ENCODE data around the gene NTRK2.

Gene NTRK2

DNA sequence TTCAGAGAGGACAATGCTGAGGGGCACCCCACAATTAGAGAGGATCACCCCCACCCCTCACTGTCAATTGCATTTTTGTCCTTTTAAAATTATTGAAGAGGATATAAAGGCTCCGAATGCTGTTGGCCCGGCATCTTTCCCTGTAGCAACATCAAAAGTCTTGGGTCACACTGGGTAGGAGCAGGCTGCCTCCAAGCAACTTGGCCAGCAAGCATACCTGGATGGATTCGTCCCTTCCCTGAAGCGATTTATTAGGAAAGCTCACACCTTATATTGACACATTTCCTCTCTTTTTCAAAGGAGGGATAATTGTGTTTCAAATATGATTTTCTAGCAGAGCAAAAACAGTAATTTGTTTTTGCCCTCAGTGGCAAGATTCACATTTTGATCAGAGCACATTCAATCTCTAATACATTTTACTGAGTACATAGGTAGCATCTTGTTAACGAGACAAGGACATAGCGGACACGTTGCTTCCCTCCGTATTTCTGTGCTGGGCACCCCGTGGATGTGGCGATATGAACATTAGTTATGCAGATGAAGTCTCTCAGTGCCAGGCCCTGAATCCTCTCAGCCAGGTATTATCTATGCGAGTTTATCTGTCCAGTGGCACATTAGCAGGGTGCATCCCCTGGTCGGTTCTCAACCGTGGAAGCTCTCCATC is 321.5 kb downstream of the NTRK2 start:
- DNase-seq (ENCODE audit: extremely low spot score, insufficient read length, low read depth) (no peak), FAIRE-seq (no peak)

DNA sequence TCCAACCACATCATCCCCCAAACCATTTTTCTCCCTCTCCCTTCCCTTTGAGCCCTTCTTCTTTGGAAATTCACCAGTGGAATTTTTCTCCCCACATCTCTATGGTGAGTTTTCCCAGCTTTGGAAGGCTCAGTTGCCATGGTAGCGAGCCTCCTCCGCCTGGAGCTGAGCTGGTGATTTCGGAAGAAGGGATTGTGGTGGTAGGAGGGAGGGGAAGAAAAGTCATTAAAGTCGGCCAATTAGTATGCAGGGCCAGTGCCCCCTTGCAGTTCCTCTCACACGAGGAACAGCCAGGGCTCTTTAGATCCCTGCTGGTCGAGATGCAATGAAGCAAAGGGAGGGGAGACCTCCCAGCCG is 322.0 kb downstream of the NTRK2 start:
- DNase-seq (ENCODE audit: extremely low spot score, insufficient read length, low read depth) = no peak
- FAIRE-seq = no peak

DNA sequence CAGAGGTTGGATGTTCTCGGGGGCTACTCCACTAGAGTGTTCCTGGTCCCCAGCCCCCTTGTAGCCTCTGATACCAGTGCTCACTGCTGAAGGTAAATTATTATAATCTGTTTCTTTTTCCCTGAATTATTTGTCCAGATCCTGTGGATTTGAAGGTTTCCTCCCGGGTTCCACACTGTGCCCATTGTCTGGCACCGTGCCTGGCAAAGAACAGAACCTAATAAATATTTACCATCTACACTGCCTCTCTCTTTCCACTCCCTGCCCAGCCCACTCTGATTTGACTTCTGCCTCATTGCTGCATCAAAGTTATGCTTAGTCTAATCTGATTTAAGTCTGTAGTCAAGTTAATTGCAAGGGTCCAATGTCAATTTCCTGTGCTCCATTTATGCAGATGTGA is 322.9 kb downstream of the NTRK2 start:
- FAIRE-seq = no peak

DNA sequence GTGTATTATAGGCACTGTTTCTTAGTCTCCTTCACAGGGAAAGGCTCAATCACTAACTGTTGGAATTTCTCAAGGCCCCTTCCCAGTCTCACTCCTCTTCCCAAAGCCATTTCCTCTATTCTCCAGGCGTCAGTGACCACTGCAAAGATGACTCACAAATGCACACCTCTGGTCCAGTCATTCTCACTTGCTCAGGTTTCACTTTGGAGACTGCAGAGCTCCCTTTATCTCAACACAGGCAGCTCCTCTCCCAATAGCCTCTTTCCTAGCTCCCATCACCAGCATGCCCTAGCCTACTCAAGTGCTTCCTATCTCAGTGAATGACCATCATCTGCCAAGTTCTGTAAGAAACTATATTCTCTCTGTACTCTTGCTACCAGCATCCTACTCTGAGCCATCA is 323.6 kb downstream of the NTRK2 start:
- no peak for FAIRE-seq
- DNase-seq (ENCODE audit: extremely low spot score, insufficient read length, low read depth) = no peak

More for the DNA sequence above, 322.9 kb downstream of the NTRK2 start:
- DNase-seq (ENCODE audit: extremely low spot score, insufficient read length, low read depth) = no peak

DNA sequence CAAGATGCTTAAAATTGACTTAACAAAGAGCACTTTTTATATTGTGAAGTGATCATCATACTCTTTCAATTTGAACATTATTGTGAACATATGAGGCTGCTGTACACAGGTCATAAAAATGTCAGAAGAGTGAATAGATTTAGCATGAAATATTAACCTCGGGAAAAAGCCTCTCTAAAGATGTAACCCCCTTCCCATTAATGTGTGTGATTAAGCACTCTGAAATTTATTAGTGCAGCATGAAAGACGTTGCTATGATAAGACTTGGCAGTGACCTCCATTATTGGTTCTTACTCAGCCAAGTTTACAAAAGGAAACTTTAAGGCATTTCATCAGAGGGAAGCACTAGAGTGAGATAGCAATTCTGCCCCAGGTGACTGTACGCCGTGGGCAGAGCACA is 326.5 kb downstream of the NTRK2 start:
- DNase-seq (ENCODE audit: extremely low spot score, insufficient read length, low read depth) (no peak), FAIRE-seq (no peak)

DNA sequence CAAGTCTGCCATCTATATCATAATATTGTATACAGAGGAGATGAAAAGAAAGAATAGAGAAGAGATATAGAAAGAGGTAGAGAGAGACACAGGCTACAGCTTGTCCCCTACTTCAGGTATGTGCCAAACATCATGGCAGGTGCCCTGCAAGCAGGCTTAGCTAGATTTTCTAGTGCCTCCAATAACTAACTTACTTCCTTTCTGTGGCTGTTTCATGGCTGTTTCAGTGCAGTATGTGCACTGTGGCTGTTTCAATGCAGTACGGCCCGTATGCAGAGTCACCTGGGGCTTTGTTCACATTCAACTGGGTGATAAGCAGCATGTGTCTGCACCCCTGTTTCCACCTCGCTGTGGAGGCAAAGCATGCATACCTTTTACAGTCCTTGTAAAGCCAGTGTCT is 327.2 kb downstream of the NTRK2 start:
- DNase-seq (ENCODE audit: extremely low spot score, insufficient read length, low read depth) (no peak), FAIRE-seq (no peak)

DNA sequence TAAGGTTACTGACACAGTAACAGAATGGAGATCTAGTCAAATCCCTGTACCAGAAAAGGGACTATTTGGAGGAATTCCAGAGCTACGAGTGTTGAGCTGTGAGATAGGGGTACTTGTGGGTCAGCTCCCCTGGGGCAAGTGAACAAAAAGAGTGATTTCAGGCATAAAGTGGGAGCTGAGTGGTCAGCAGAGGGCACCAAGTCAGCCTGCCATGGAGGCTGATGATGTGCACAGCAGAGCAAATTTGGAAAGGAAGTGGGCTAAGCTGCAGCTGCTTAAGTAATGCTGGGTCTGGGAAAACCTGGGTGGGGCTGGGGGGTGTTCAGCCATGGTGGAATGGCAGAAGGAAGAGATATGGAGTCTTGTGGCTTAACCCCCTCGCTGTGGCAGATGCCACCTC is 327.9 kb downstream of the NTRK2 start:
- DNase-seq (ENCODE audit: extremely low spot score, insufficient read length, low read depth) (no peak), FAIRE-seq (no peak)

DNA sequence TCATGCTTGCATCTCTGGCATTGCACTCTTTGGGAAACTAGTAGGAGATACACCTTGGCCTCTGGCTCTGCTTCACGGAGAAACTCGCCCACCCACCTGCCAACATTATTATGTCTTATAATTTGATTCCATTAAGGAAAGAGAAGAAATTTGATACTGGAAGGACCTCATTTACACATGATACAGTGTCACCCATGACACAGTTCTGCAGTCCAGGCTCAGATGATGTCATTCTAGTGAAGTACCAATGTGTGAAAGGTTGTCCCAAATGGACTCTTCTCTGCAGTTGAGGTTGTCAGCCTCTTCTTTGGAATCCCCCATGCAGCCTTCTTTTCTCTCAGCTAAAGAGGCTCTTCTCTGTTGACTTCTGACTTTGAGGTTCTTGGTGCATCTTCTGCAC is 329.1 kb downstream of the NTRK2 start:
- DNase-seq (ENCODE audit: extremely low spot score, insufficient read length, low read depth) (no peak), FAIRE-seq (no peak)

DNA sequence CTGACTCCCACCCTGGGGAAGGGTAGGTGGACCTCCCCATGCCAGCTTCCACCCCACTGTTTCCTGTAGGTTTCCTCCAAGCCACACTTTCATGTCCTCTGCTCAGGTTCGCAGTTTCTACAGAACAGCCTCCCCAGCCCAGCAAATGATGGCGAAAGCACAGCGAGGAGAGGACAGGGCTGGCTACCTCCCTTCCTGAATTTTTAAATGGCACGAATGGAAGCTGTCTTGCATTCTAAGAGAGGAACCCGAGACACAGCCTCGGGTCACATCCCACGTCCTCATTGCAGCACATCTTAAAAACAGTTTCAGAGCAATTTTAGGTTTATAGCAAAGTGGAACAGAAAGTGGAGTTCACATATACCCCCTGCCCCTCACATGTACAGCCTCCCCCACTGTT is 330.3 kb downstream of the NTRK2 start:
- FAIRE-seq (no peak), DNase-seq (ENCODE audit: extremely low spot score, insufficient read length, low read depth) (no peak)

DNA sequence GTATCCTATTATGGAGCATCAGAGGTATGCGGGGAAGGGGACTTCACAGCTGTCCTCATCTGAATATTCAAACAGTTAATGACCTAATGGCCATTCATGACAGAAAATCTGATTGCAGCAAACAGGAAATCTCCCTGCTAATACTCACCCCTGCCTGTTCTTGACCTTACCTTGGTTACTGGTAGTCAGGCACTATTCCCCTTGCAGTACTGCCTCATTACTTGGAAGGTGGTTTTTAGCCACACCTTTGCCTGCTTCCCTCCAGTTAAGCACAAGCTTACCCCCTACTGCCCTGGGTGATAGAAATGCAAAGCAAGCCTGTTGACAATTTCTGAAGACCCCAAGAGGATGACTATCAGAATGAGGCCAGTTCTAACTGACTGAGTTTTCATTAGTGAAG is 332.4 kb downstream of the NTRK2 start:
- DNase-seq (ENCODE audit: extremely low spot score, insufficient read length, low read depth) (no peak), FAIRE-seq (no peak)

DNA sequence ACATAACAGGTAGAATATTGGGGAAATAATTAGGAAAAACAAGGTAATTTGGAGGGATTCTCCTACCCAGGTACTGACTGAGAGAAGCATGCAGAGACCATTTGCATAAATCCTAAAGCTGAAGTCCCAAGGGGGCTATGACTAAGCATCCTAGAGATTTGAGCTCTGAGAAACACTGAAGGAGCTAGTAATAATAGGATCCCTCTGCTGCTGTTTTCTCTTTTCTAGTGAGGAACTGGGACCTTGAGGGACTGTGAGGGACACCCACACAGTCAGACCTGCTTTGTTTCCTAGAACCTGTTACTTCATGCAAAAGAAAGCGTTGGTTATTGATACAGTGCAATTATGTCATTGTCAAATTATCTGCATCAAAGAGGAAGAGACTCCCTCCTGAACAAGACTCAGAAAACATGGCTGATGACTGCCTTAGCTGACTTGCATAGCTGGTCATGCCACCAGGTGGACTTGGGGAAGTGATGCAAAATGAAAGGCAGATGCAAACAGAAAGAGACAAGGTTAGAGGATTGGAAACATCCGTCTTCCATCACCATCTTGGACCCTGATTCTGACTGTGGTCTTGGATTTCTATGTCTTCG is 335.4 kb downstream of the NTRK2 start:
- FAIRE-seq = peak; percentile 18

DNA sequence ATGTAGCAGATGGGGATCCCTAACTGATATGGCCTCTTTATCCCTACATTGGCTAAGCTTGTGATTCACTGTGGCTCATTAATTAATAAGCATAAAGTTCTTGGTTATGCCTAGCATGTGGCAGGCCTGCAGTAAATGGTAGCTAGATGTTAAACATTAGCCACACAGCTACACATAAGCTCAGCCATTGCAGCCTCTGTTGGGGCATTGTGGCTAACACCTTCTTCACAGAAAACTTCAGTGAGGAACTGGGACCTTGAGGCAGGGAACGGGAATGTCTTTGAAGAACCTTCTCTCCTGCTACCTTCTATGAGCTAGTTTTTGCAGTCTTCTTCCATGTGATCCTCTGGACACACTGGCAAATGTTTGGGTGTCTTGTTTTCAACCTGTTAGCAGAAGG is 338.2 kb downstream of the NTRK2 start:
- no peak for DNase-seq (ENCODE audit: extremely low spot score, insufficient read length, low read depth)

More for the DNA sequence above, 335.4 kb downstream of the NTRK2 start:
- no peak for DNase-seq (ENCODE audit: extremely low spot score, insufficient read length, low read depth)

DNA sequence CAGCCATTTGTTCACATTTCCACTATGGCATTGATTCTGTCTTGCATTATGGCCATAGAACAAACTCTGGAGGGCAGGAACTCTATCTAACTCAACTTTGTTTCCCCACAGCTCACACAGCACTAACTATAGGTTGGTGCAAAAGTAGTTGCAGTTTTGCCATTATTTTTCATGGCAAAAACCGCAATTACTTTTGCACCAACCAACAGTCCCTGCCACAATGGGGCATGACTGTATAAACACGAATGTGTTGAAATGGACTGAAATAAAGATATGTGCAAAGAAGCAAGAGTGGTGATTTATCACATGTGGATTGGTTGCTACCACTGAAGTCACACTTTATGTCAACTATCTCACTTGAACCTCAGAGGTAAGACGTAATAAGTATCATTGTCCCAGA is 338.7 kb downstream of the NTRK2 start:
- no peak for FAIRE-seq
- no peak for DNase-seq (ENCODE audit: extremely low spot score, insufficient read length, low read depth)

More for the DNA sequence above, 338.2 kb downstream of the NTRK2 start:
- peak; percentile 58 for FAIRE-seq

DNA sequence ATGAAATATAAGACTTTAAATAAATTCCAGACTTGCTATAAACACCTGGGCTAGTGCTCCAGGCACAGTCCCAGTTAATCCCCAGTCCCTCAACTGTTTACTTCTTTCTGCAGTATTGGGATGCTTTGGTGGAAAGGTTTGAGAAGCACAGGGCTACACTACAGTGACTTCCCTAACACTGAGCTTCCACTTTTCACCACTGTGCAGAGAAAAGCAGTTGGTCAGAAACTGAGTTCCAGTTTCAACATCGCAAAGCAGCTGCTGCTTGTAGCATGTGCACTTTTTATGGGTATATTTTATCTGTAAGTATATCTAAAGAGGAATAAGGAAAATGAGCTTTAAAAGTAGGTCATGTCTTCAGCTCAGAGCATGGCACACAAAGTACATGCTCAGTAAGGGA is 339.7 kb downstream of the NTRK2 start:
- FAIRE-seq = peak; percentile 74
- DNase-seq (ENCODE audit: extremely low spot score, insufficient read length, low read depth) = no peak

DNA sequence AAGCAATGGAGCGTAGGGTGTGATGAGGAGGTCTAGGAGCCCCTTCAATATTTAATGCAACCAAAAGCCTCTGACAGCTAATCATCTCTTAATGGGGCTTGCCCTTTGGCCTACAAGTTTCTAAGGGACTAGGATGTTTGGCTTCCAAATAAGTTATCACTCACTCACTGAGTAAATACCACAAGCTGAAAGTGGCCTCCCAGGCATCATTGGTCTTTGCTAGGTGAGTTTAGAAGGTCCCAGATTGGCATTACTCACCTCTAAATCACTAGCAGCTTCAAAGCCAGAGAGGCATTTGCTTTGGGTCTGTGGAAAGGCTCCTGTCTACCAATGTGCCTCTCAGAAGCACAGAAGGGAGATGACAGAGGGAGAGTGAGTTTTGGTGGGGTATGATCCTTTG is 344.2 kb downstream of the NTRK2 start:
- FAIRE-seq = no peak
- no peak for DNase-seq (ENCODE audit: extremely low spot score, insufficient read length, low read depth)

DNA sequence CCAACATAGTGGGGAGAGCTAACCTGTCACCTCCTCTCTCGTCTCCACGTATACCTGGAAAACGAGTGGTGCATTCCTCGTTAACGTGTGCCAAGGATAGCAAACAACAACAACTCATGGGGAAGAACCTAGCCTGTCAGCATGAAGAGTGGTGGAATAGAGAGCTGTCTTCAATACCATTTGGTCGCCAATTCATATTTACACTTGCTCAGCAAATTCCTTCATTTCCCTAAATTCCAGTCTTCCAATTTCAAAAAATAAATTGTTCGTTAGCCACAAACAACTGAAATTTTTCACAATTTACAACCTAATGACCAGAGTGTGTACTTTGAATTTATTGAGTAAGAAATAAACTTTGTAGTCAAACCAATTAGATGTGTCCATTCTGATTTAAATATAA is 344.8 kb downstream of the NTRK2 start:
- DNase-seq (ENCODE audit: extremely low spot score, insufficient read length, low read depth) (no peak), FAIRE-seq (no peak)

DNA sequence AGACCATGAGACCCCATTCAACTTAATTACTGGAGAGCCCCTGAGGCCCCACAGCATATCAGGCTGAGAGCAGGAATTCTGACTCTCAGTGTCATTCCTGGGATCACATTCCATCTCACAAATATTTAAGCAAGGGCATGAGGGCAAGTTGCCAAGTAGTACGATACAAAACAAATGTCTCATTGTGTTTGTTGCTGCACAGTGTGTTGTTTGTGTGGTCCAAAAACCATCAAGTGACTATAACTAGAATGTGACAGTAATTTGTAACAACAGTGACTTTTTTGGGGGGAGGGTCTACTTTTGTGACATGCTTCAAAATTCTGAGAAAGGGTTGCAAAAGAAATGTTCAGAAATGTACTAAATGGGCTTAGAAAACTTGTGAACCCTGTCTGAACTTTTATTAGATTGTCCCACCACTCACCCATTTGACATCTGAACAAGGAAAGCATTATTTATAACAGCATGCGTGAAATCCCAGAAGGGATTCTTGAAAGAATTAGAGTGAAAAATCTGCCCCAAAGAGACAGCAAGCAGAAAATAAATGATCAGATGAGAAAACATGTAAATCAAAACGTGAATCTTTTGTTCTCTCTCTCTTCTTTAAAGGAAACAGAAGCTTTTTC is 347.0 kb downstream of the NTRK2 start:
- DNase-seq (ENCODE audit: extremely low spot score, insufficient read length, low read depth) = no peak
- no peak for FAIRE-seq

DNA sequence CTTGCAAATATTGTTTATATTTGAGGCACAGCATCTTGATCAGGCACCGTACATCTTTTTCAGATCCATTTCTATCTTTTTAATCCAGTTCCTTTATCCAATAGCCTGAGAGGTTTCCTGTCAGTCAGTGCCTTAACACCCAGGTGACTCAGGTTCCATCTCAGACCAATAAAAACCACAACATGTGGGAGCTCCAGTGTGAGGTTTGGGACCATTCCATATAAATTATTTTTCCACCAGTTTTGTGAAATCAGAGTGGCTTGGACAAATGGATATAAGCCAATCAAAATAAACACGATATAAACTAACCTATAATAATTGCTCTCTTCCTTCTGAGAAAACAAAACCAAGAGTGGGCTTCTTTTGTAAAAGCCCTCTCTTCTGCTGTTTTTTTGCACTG is 351.3 kb downstream of the NTRK2 start:
- DNase-seq (ENCODE audit: extremely low spot score, insufficient read length, low read depth) = no peak

DNA sequence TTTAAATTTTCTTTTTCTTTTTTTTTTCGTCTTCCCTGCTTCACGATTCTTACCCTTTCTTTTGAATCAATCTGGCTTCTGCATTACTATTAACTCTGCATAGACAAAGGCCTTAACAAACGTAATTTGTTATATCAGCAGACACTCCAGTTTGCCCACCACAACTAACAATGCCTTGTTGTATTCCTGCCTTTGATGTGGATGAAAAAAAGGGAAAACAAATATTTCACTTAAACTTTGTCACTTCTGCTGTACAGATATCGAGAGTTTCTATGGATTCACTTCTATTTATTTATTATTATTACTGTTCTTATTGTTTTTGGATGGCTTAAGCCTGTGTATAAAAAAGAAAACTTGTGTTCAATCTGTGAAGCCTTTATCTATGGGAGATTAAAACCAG is 352.2 kb downstream of the NTRK2 start:
- DNase-seq (ENCODE audit: extremely low spot score, insufficient read length, low read depth) (no peak), FAIRE-seq (no peak)

More for the DNA sequence above, 351.3 kb downstream of the NTRK2 start:
- FAIRE-seq = no peak

DNA sequence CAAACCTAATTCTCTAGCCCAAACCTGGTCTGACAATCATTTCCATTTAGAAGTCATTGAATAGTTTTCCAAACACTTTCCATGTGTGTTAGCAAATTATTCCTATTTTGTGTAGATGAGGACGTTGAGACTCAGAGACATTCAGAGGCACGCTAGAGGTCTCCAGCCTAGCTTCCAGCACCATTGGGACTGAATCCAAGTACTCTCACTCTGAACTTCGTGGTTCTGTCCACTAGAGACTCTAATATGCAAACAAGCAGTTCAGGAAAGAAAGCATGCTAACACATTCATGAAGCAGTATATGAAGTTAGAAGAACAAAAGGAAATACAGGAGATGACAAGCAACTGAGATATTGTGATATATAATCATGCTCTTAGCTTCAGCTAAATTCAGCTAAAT is 354.8 kb downstream of the NTRK2 start:
- no peak for DNase-seq (ENCODE audit: extremely low spot score, insufficient read length, low read depth)

DNA sequence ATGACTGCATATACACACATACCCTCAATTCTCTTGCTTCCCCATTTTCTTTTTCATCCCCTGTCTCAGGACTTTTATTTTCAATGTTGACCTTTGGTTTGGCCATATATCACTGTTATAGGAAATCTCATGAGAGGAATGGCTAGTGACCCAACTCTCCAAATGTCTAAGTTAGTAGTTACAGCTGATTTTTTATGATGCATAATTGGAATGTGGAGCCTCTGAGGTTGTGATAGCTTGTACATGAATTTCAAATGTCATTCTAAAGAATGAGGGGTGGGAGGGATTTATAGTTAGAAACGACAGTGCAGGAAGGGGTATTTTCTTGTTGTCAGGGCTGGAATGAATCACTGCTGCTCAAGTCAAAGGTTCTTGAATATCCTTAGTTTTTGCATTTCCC is 356.1 kb downstream of the NTRK2 start:
- no peak for FAIRE-seq
- no peak for DNase-seq (ENCODE audit: extremely low spot score, insufficient read length, low read depth)

More for the DNA sequence above, 354.8 kb downstream of the NTRK2 start:
- FAIRE-seq = no peak

DNA sequence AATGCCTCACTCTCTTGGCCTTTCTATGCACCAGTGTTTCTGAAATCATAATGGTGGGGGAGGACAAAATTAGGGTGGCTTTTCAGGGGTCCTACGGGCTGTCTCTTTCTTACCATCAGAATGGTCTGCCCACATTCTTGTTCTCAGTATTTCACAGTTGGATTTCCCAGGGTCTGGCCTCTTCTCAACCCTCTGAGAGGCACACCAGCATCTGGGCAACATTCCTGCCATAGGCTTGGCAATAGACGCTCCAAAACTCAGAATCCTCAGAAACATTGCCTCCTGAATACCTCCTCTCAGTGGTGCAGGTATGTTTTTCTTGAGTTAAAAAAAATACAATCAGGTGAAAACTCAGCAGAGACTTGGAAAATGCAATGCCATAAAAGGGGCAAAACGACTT is 358.3 kb downstream of the NTRK2 start:
- FAIRE-seq (no peak), DNase-seq (ENCODE audit: extremely low spot score, insufficient read length, low read depth) (no peak)
